AG09309 (cell line): ENCODE data around the gene TXNDC16.
A peak's percentile ranks its signal among the peaks of the same experiment; 100 is the strongest.

Source experiments
- DNase-seq: peaks from one replicate; pipeline ENCODE4 v3.0.0-alpha.2; 2010; ENCODE audit warnings: low read depth
- H3K4me3 ChIP-seq: 2 replicates; pipeline ENCODE4 v1.5.1; 2011; ENCODE audit warnings: mild to moderate bottlenecking, low read depth, low read length, moderate library complexity; ENCODE audit not compliant: control insufficient read depth
- CTCF ChIP-seq: IDR thresholded peaks from 2 replicates; pipeline ENCODE4 v1.5.1; 2011; ENCODE audit warnings: mild to moderate bottlenecking, low read depth, low read length, inconsistent platforms; ENCODE audit not compliant: insufficient read depth, control insufficient read depth; ENCODE audit errors: missing control alignments

TXNDC16 gene

GRCh38 chr14:52458721-52459085, 93.6 kb downstream of the TXNDC16 start:
- H3K4me3 ChIP-seq = no peak overlapping the region
- no peak for DNase-seq
- TF ChIP-seq CTCF = no peak

GRCh38 chr14:52457411-52457810, 94.9 kb downstream of the TXNDC16 start:
- DNase-seq = no peak
- no peak for TF ChIP-seq CTCF
- H3K4me3 ChIP-seq = no peak overlapping the region

GRCh38 chr14:52455291-52456088, 96.8 kb downstream of the TXNDC16 start:
- peak; percentile 58 for DNase-seq
- no peak for TF ChIP-seq CTCF
- no peak overlapping the region for H3K4me3 ChIP-seq

- no peak for TF ChIP-seq CTCF
- DNase-seq = no peak
- no peak overlapping the region for H3K4me3 ChIP-seq
Measured at GRCh38 chr14:52447236-52447635, 105.1 kb downstream of the TXNDC16 start.

GRCh38 chr14:52446355-52446754, 106.0 kb downstream of the TXNDC16 start:
- no peak for DNase-seq
- no peak for TF ChIP-seq CTCF
- H3K4me3 ChIP-seq = no peak overlapping the region

- DNase-seq = no peak
- no peak overlapping the region for H3K4me3 ChIP-seq
- TF ChIP-seq CTCF = no peak
Measured at GRCh38 chr14:52443506-52443905, 108.8 kb downstream of the TXNDC16 start.
